ENCODE data around the gene CRTC3.
"Not testable (repeated sequence)": the region's sequence is repeated elsewhere in the genome, so short reads cannot be mapped to it uniquely, and the experiment has no call there.

The CRTC3 gene

GRCh38 chr15:90625037-90625436 lies 95.3 kb downstream of the CRTC3 start:
- no peak for DNase-seq (ENCODE audit: low read depth)
- no peak for TF ChIP-seq CTCF (conservative IDR thresholded peaks at IDR 0.05; ENCODE audit: low read depth, low read length)
- no peak overlapping the region for H3K4me3 ChIP-seq (ENCODE audit: low read length)

- no peak for DNase-seq (ENCODE audit: low read depth)
- H3K4me3 ChIP-seq (ENCODE audit: low read length), result no peak overlapping the region
- no peak for TF ChIP-seq CTCF (conservative IDR thresholded peaks at IDR 0.05; ENCODE audit: low read depth, low read length)
Observed at GRCh38 chr15:90629217-90629616, 99.5 kb downstream of the CRTC3 start.

- H3K4me3 ChIP-seq (ENCODE audit: low read length), result no peak overlapping the region
- TF ChIP-seq CTCF (conservative IDR thresholded peaks at IDR 0.05; ENCODE audit: low read depth, low read length), result no peak
- DNase-seq (ENCODE audit: low read depth), result no peak
Observed at GRCh38 chr15:90633360-90633759, 103.6 kb downstream of the CRTC3 start.

GRCh38 chr15:90636993-90637392 lies 107.3 kb downstream of the CRTC3 start:
- not testable (repeated sequence) for DNase-seq (ENCODE audit: low read depth)

GRCh38 chr15:90637693-90638092 lies 108.0 kb downstream of the CRTC3 start:
- TF ChIP-seq CTCF (conservative IDR thresholded peaks at IDR 0.05; ENCODE audit: low read depth, low read length), result no peak

More at GRCh38 chr15:90636993-90637392, 107.3 kb downstream of the CRTC3 start:
- H3K4me3 ChIP-seq (ENCODE audit: low read length), result not testable (repeated sequence)

GRCh38 chr15:90638201-90638691 lies 108.5 kb downstream of the CRTC3 start:
- H3K4me3 ChIP-seq (ENCODE audit: low read length), result no peak overlapping the region
- DNase-seq (ENCODE audit: low read depth), result peak; percentile 7
- TF ChIP-seq CTCF (conservative IDR thresholded peaks at IDR 0.05; ENCODE audit: low read depth, low read length), result no peak

More at GRCh38 chr15:90637693-90638092, 108.0 kb downstream of the CRTC3 start:
- no peak overlapping the region for H3K4me3 ChIP-seq (ENCODE audit: low read length)
- no peak for DNase-seq (ENCODE audit: low read depth)

GRCh38 chr15:90638963-90639362 lies 109.2 kb downstream of the CRTC3 start:
- DNase-seq (ENCODE audit: low read depth), result no peak
- H3K4me3 ChIP-seq (ENCODE audit: low read length), result no peak overlapping the region
- TF ChIP-seq CTCF (conservative IDR thresholded peaks at IDR 0.05; ENCODE audit: low read depth, low read length), result no peak

- no peak for DNase-seq (ENCODE audit: low read depth)
- no peak for TF ChIP-seq CTCF (conservative IDR thresholded peaks at IDR 0.05; ENCODE audit: low read depth, low read length)
- H3K4me3 ChIP-seq (ENCODE audit: low read length), result no peak overlapping the region
Observed at GRCh38 chr15:90640862-90641261, 111.1 kb downstream of the CRTC3 start.

Measured in retinal pigment epithelial cell (primary cell).